IPS DF 4.7 (cell line): ENCODE data around the gene SMIM1.
"Not testable (repeated sequence)": the region's sequence is repeated elsewhere in the genome, so short reads cannot be mapped to it uniquely, and the experiment has no call there.

Experiments used
- DNase-seq: peaks from one replicate; pipeline ENCODE4 v3.0.0-alpha.2; 2013; ENCODE audit warnings: low spot score; ENCODE audit errors: extremely low read depth

The SMIM1 gene

DNA sequence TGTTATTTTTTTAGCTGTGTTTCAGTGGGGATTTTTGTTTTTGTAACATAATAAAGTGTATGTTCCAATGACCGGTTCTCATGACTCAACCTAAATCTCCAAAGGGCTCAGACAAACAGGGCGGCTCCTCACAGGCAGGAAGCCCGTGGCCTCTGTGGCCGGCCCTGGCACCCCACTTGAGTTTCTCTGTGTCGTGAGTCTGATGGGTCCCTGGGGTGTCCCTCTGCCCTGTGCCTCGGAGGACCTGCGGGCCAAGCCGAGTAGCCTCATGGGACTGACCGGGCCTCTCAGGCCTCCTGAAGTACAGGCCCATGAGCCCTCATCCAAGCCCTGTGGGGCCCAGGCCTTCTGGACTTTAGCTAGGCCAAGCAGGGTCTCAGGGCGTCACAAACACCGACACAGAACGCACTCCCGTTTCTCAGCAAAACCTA lies 36.4 kb upstream of the SMIM1 start:
- DNase-seq, result no peak

DNA sequence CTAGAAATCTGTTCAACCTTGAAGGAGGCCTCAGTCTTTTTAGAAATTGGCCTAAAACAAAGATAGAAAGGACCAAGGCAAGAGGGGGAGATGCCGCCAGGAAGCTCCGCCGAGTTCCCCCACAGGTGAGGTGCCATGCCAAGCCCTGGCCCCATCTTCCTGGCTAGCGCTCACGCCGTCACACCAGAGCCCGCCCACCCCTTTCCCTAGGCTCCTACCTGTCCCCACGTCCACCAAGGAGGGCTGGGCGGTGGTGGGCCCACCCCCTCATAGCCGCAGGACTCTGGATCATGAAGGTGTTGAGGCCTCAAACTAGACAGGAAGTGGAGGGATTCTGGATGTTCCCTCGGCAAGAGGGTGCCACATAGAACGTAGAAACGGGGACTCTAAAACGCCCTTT lies 35.8 kb upstream of the SMIM1 start:
- DNase-seq, result no peak

DNA sequence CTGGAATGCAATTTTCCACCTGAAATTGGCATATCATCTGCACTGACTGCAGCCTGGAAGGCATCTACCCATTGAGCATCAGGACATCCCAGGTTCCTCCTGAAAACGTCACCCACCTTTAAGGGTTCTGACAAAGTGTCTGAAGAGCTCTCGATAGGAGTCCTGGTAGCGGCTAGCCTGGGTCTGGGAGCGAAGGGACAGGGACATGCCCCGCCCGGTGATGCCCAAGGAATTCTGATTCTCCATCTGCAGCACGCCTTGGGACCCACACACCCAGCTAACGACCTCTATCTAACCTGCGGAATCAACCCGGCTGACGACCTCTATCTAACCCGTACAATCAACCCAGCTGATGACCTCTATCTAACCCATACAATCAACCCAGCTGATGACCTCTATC lies 33.6 kb upstream of the SMIM1 start:
- DNase-seq, result no peak

DNA sequence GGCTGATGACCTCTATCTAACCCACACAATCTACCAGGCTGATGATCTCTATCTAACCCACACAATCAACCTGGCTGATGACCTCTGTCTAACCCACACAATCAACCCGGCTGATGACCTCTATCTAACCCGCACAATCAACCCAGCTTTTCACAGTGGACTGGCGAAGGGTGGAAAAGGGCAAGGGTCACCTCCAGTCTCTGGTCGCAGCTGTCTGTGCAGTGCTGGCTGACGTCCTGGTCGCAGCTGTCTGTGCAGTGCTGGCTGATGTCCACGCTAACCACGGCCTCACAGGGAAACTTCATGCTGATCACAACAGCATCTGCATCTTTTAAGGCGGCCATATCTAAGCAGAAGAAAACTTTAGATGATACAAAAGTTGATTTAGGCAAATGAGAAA lies 32.5 kb upstream of the SMIM1 start:
- no peak for DNase-seq

DNA sequence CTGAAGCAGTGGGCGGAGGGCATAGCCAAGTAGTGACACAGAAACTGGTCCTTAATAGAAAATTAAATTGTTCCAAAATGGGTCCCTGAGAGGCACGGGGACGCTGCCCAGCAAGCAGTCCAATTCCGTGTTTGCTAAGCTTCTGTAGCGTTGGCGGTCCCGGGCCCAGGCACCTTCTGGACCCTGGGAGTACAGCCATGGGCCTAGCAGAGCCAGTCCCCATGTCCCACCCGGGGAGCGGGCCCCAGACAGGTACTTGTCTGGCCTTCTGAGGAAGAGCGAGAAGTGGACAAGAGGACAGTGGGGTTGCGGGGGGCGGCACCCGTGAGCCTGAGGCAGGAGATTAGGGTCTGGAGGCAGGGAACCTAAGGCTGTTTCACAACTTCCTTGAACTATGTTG lies 31.8 kb upstream of the SMIM1 start:
- DNase-seq, result no peak

DNA sequence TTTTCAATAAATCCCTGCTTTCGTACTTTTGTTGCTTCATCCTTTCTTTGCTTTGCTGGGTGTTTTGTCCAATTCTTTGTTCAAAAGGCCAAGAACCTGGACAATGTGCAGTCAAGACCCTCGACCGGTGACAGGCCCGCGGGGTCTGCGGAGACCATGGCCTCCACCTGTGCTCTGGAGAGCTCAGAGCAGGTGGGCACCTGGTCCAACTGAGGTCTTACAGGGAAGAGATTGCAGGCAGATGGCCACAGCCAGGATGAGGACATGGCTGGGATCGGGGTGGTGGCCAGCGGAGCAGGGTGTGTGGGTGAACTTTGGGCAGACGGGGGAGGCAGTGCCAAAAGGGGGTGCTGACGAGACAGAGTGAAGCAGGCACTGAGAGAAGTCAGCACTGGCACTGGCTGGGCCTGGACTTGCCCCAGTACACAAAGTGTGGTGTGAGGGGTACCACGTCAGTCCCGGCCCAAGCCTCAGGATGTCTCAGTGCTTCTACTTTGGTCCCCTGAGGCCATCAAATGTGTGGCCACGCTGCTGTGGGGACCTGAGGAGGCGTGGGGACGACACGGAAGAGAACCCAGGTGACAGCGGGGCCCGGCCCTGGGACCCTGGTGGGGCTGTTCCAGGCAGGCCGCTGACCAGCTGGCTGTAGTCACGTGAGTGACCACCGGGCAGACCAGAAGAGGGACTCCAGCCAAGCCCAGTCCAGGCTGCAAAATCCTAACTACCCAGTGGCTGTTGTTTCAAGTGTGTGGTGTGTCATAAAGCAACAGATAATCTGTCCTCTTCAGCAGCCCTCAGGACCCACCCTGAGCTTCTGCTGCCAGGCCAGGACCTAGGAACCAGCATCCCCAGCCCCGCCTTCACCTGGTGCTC lies 30.7 kb upstream of the SMIM1 start:
- DNase-seq, result no peak

DNA sequence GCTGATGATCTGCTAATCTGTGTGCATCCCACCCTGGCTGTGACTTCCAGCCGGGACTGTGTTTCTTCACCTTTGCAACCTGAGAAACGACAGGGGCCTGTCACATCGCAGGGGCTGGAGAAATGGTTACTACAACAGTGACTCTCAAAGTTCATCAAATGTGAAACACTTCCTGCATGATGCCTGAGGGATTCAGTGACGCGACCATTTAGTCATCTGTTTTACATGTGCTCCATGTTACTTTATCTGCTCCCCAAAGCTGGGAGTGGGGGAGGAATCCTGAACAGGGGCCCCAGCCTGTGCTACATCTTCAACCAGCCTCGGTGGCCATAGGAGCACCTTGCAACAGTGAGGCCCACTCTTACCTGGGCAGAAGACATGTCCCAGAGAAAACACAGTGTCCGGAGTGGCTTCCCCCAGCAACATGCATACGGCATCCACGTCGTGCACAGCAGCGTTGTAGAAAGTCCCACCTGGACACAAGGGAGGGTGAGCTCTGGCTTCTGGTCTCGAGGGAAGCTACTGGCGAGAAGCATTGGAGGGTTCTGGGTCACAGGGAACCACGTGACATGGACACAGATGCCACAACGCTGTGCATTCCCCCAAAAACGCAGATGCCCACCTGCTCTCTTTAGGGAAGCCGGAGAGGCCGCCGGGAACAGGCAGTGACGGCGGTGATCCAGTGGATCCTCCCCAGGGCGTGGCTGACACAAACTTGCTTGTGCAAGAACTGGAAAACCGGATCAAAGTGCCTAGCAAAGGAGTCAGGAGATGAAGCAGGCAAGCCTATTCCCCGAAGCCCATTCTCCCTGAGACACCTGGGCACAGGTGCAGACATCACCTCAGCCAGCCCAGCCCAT lies 29.9 kb upstream of the SMIM1 start:
- no peak for DNase-seq

DNA sequence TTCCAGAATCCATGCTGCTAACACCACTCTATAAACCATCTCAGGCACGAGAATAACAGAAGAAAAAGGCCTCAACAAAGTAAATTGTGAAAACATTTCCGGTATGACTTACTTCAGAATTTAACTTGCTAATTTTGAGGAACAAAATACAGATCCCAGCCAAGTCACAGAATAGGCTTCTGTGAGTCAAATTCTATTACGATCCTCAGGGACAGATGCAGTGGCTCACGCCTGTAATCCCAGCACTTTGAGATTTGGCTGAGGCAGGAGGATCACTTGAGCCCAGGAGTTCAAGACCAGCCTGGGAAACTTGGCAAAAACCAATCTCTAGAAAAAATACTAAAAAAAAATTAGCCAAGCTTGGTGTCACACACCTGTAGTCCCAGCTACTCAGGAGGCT lies 29.1 kb upstream of the SMIM1 start:
- no peak for DNase-seq

DNA sequence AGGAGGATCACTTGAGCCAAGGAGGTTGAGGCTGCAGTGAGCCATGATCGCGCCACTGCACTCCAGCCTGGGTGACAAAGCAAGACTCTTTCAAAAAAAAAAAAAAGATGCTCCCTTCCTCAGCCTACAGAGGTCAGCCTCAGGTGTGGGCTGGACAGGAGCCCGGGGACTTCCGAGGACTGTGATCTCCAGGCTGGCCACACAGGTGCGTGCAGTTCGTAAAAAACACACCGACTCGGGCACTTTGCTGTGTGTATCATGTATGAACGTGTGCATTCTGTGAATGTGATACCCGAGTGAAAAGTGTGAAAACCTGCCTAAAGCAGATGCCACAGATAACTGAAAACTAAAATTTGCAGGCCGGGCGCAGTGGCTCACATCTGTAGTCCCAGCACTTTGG lies 28.7 kb upstream of the SMIM1 start:
- DNase-seq, result no peak

DNA sequence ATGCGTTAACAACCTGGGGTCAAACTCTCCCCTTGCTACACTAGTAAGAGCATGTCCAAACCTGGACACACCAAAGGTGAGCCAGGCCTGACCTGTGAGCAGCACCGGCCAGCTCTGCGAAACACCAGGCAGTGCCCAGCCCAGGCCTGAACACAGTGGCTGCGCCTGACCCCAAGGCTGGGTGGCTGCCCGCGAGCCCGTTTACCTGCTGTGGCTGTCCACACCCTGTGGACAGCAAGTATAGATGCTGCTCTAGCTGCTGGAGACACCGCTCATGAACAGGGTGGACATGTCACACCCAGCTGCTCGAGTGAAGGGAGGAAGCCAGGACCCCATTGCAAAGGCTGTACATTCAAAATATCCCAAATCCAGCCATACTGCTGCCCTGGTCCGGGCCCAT lies 27.9 kb upstream of the SMIM1 start:
- no peak for DNase-seq

DNA sequence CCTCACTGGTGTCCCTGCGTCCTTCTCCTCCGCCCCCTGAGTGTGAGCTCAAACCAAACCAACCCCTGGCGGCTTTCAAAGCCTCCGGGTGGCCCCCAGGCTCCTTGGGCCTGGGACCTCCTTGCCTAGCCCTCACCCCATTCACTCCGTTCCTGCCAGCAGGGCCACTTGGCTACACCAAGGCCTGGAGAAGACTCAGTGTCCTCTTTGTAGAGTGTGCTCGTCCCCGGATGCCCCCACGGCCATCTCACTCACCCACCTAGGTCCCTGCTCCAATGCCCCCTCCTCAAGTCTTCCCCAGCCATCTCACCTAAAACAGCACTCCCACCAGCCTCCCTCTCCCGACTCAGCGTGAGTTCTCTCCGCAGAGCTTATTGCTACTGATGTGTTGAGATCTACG lies 27.5 kb upstream of the SMIM1 start:
- no peak for DNase-seq

DNA sequence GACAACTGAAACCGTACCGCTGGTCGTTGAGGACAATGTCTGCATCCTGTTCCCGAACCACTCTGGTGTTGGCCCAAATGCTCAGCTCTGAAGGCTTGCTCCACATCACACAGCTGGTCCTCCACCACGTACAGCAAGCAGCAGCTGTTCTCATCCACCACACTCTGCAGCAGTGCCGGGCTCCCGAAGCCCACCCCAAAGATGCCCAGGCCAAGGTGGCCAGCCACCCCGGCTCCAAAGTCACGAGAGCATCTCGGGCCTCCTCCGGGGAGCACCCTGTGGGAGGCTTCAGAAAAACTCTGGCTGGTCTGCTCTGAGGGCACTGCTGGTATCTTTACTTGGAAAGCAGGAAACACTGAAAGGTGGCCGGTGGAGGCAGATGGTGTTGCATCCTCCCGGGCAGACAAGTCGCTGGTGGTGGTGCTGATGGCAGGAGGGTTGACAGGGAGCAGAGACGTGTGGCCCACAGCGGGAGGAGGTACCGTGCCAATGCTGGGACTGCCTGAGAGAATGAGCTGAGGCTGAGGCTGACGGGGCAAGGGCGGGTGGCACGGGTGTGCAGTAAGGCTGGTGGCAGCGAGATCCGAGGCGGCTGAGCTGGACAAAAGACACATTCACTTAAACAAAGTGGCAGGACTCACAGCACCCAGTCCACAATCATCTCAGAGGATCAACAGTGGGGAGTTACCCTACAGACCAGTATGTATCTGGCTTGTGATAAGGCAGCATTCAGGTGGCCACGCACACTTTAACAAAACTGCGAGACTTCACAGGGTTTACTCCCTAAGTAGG lies 26.8 kb upstream of the SMIM1 start:
- no peak for DNase-seq

DNA sequence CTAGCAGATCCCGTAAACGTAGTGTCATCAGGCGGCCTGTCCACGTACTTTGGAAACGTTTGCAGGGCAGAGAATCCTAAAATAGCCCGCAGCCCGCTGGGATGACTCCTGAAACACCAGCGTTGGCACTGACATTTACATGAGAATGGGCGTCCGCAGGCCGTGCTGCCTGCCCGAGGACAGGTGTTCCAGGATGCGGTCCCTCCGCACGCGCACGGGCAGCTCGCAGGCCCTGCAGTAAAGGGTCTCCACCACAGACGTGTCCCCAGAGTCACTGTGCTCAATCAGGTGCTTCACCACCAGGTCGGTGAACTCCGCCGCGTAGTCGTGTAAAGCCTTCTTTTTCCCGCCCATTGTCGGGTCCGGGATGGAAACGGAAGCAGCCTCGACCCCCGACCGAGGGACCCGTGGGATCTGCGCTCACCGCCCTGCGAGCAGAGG lies 26.1 kb upstream of the SMIM1 start:
- no peak for DNase-seq

DNA sequence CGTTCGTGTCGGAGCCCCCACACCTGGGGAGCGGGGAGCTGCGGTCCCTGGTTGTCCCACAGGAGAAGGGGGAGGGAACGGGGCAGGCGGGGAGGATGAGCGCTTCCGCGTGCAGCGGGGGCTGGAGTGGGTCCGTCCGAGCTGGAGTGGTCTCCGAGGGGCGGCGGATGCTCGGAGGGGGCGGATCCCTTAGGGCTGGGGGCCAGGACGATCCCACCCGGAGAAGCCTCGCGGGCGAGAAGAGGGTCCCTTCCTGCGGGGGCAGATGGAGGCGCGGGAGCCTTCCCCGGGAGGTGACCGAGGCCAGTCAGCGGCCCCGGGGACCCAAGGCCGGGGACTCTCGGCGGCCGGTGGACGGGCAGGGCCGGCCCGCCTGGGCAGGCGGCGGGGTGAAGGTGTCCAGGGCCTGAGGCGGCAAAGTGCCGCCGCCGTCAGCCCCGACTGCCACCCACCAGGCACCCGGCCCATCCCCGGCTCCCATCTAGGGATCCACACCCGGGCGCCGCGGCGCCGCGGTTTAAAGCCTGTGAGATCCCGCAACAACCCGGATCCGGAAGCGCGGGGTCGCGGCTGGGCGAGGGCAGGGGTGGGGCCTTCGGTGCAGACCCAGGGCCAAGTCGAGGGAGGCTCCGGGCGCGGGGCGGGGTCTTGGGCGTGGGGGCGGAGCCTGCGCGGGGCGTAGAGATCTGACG lies 25.6 kb upstream of the SMIM1 start:
- no peak for DNase-seq

DNA sequence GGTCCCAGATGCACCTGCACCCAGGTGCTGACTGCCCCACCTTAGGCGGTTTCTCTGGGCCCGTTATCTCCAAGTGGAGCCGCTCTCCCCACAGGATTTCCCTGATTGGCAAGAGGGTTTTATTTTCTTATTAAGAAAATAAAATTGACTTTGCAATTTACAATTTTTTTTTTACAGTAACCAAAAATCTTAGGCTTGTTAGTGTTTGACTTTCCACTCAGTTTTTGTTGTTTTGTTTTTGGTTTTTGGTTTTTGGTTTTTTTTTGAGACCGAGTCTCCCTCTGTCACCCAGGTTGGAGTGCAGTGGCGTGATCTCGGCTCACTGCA lies 25.1 kb upstream of the SMIM1 start:
- DNase-seq, result no peak

DNA sequence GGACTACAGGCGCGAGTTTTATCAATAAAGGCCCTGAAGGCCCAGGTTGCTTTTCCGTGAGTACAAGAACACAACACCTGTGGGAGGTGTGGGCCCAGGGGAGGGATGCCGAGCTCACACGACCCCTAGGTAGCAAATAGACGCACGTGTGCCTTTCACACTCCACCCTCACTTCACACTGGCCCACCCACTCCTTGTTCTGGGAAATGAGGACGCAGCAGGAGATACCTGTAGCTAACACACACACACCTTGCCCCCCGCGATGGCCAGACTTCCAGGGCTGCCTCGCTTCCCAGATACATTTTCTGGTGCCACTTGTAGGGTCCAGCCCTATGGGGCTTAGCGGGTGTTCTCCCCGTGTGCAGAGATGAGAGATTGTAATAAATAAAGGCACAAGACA lies 24.6 kb upstream of the SMIM1 start:
- DNase-seq, result no peak

DNA sequence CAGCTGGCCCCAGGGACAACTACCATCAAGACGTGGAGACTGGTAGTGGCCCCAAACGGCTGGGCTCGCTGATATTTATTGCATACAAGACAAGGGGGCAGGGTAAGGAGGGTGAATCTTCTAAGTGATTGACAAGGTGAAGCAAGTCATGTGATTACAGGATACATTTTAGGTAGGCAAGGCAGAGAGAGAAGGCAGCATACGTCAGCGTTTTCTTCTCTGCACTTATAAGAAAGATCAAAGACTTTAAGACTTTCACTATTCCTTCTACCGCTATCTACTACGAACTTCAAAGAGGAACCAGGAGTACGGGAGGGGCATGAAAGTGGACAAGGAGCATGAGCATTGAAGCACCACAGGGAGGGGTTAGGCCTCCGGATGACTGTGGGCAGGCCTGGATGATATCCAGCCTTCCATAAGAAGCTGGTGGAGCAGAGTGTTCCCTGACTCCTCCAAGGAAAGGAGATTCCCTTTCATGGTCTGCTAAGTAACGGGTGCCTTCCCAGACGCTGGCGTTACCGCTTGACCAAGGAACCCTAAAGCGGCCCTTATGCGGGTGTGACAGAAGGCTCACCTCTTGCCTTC lies 24.1 kb upstream of the SMIM1 start:
- not testable (repeated sequence) for DNase-seq

DNA sequence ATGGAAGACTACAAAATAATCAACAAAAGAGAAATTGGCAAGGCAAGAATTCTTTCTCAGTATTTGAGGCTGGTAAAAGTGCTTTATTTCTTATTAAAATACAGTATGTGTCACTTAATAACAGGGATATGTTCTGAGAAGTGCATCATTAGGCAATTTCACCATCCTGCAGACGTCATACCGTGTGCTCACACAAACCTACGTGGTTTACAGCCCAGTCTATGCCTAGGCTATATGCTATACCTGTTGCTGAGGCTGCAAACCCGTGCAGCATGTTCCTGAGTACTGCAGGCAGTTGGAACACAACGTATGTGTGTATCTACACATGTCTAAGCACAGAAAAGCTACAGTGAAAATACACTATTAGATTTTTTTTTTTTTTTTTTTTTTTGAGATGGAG lies 23.0 kb upstream of the SMIM1 start:
- DNase-seq, result no peak

DNA sequence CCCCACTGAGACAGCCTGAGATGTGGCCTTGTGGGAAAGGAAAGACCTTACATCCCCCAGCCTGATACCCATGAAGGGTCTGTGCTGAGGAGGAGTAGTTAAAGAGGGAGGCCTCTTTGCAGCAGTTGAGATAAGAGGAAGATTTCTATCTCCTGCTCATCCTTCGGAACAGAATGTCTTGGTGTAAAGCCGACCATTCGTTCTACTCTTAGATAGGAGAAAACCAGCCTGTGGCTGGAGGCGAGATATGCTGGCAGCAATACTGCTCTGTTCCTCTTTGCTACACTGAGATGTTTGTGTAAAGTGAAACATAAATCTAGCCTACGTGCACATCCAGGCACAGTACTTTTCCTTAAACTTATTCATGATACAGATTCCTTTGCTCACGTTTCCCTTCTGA lies 21.8 kb upstream of the SMIM1 start:
- DNase-seq, result no peak

DNA sequence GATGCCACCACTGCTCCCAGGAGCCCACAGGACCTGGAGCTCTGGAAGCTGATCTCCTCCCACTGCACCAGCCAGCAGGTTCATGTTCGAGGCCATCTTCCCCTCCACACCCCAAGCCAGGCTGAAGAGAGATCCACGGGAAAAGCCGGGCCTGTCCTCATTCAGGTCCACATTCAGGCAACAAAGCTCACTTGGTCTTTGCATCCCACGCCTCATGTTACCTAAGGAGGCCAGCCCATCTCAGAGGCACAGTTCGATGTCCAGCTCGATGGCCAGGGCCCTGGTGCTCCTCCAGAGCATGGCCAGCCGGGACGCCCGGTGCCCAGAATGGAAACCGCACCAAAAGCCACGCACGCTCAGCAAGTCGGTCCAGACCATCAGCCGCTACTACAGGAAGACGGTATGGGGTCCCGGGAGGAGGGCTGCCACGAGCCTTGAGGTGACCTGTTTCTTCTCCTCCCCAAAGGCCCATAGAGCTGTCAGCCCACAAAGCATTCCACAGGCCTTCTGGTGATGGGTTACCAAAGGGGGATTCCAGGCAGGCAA lies 20.1 kb upstream of the SMIM1 start, which contains the start of gene CCDC27:
CCDC27 (plus strand) TSS at position 51 of the 546 bp plus-strand sequence; CDS start at position 83, 32 bp downstream.
- DNase-seq, result no peak
